ENCODE results near the gene LRRFIP2.

DNA sequence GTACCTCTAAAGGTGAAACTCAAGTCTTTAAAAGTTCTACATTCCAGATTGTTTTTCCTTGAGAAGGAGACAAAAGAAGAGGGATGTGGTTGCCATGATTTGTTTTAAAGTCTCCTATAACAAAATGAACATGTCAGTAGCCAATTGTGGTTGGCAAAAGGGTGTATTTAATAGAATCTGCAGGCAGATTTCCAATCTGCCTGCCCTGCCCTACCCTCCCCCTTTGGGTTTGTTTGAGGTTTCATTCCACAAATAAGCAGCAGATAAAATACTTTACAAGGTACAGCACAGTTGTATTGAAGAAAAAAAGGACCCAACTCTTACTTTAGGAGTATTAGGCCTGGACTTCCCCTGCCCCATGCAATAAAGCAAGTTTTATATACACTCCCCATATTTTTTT is 121.5 kb downstream of the LRRFIP2 start:
- TF ChIP-seq SP2 (tag by site-specific recombination; IDR thresholded peaks at IDR 0.05) (no peak), ZNF37A (tag by site-specific recombination; IDR thresholded peaks at IDR 0.05) (no peak), ZNF274 (IDR thresholded peaks at IDR 0.05; ENCODE audit: low read length) (no peak), ZNF274 (tag by site-specific recombination; IDR thresholded peaks at IDR 0.05; ENCODE audit: borderline replicate concordance) (no peak), ZNF561 (tag by site-specific recombination; IDR thresholded peaks at IDR 0.05; ENCODE audit: borderline replicate concordance) (no peak), TCF7L2 (IDR thresholded peaks at IDR 0.05; ENCODE audit: borderline replicate concordance, low read depth, low read length) (no peak), ZNF768 (tag by site-specific recombination; IDR thresholded peaks at IDR 0.05) (no peak), ZNF184 (tag by site-specific recombination; IDR thresholded peaks at IDR 0.05) (no peak), REPIN1 (tag by site-specific recombination; IDR thresholded peaks at IDR 0.05; ENCODE audit: low read depth) (no peak), SCRT2 (tag by site-specific recombination; IDR thresholded peaks at IDR 0.05) (no peak), KLF9 (tag by site-specific recombination; IDR thresholded peaks at IDR 0.05; ENCODE audit: low read depth) (no peak), ZNF560 (tag by site-specific recombination; IDR thresholded peaks at IDR 0.05; ENCODE audit: borderline replicate concordance) (no peak)
- TF ChIP-seq, protein P1, sequence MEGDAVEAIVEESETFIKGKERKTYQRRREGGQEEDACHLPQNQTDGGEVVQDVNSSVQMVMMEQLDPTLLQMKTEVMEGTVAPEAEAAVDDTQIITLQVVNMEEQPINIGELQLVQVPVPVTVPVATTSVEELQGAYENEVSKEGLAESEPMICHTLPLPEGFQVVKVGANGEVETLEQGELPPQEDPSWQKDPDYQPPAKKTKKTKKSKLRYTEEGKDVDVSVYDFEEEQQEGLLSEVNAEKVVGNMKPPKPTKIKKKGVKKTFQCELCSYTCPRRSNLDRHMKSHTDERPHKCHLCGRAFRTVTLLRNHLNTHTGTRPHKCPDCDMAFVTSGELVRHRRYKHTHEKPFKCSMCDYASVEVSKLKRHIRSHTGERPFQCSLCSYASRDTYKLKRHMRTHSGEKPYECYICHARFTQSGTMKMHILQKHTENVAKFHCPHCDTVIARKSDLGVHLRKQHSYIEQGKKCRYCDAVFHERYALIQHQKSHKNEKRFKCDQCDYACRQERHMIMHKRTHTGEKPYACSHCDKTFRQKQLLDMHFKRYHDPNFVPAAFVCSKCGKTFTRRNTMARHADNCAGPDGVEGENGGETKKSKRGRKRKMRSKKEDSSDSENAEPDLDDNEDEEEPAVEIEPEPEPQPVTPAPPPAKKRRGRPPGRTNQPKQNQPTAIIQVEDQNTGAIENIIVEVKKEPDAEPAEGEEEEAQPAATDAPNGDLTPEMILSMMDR (tag by site-specific recombination; IDR thresholded peaks at IDR 0.05): no peak
- TF ChIP-seq, protein P2, sequence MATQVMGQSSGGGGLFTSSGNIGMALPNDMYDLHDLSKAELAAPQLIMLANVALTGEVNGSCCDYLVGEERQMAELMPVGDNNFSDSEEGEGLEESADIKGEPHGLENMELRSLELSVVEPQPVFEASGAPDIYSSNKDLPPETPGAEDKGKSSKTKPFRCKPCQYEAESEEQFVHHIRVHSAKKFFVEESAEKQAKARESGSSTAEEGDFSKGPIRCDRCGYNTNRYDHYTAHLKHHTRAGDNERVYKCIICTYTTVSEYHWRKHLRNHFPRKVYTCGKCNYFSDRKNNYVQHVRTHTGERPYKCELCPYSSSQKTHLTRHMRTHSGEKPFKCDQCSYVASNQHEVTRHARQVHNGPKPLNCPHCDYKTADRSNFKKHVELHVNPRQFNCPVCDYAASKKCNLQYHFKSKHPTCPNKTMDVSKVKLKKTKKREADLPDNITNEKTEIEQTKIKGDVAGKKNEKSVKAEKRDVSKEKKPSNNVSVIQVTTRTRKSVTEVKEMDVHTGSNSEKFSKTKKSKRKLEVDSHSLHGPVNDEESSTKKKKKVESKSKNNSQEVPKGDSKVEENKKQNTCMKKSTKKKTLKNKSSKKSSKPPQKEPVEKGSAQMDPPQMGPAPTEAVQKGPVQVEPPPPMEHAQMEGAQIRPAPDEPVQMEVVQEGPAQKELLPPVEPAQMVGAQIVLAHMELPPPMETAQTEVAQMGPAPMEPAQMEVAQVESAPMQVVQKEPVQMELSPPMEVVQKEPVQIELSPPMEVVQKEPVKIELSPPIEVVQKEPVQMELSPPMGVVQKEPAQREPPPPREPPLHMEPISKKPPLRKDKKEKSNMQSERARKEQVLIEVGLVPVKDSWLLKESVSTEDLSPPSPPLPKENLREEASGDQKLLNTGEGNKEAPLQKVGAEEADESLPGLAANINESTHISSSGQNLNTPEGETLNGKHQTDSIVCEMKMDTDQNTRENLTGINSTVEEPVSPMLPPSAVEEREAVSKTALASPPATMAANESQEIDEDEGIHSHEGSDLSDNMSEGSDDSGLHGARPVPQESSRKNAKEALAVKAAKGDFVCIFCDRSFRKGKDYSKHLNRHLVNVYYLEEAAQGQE (tag by site-specific recombination; IDR thresholded peaks at IDR 0.05): no peak

Data from HEK293 (cell line).